Testis (tissue), 2 donors: Measurements from ENCODE around the gene NEXN.

Experiments used
- POLR2A ChIP-seq: fragments of 450-650 bp; IDR thresholded peaks from one replicate; pipeline ENCODE4 v1.6.1; 2017; ENCODE audit warnings: antibody characterized with exemption, mild to moderate bottlenecking, moderate library complexity
- TF ChIP-seq, protein P1 (sequence below), 3 experiments: fragments of 450-650 bp in 2 of 3; fragments of 200-600 bp in 1 of 3; sonication (generic) in 1 of 3; IDR thresholded peaks; one replicate each; pipeline ENCODE4 v1.5.1; 2016 to 2019; ENCODE audit warnings: antibody characterized with exemption in 3 of 3, mild to moderate bottlenecking in 2 of 3, moderate library complexity in 1 of 3

- TF ChIP-seq, protein P1, sequence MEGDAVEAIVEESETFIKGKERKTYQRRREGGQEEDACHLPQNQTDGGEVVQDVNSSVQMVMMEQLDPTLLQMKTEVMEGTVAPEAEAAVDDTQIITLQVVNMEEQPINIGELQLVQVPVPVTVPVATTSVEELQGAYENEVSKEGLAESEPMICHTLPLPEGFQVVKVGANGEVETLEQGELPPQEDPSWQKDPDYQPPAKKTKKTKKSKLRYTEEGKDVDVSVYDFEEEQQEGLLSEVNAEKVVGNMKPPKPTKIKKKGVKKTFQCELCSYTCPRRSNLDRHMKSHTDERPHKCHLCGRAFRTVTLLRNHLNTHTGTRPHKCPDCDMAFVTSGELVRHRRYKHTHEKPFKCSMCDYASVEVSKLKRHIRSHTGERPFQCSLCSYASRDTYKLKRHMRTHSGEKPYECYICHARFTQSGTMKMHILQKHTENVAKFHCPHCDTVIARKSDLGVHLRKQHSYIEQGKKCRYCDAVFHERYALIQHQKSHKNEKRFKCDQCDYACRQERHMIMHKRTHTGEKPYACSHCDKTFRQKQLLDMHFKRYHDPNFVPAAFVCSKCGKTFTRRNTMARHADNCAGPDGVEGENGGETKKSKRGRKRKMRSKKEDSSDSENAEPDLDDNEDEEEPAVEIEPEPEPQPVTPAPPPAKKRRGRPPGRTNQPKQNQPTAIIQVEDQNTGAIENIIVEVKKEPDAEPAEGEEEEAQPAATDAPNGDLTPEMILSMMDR (IDR thresholded peaks at IDR 0.05) = no peak
- no peak for TF ChIP-seq POLR2A
Observed at GRCh38 chr1:77841574-77841973, 46.9 kb upstream of the NEXN start.
